Measurements from ENCODE around the gene CNOT6L. TPM values are rescaled to one million over a fixed set of nuclear protein-coding genes. Genes with fewer than 3 reads are reported as not detected.
A peak's percentile ranks its signal among the peaks of the same experiment; 100 is the strongest.
"Not testable (repeated sequence)": the region's sequence is repeated elsewhere in the genome, so short reads cannot be mapped to it uniquely, and the experiment has no call there.

CNOT6L gene
- total RNA-seq: 10 to 100 TPM; 52.2 to 59.1 (median 56.5) TPM

GRCh38 chr4:77818602-77819403 is at the start of gene CNOT6L:
Gene CNOT6L (minus strand): TSS chr4:77819368. CDS start chr4:77819308, 60 bp downstream.
- ATAC-seq (peak; percentile 5 to 8), DNase-seq (peak; percentile 37)
- Mint-ChIP-seq H3K4me1 (ENCODE audit: low read depth) (peaks cover 59% of the 10 kb centered on the region), H3K4me3 (peak within 1 kb of the TSS; percentile 98), H3K9me3 (no peaks in the 10 kb centered on the region), H3K27me3 (ENCODE audit: low read depth) (no peaks in the 10 kb centered on the region), H3K36me3 (ENCODE audit: insufficient read depth) (peaks cover 1% of the 10 kb centered on the region)

DNA sequence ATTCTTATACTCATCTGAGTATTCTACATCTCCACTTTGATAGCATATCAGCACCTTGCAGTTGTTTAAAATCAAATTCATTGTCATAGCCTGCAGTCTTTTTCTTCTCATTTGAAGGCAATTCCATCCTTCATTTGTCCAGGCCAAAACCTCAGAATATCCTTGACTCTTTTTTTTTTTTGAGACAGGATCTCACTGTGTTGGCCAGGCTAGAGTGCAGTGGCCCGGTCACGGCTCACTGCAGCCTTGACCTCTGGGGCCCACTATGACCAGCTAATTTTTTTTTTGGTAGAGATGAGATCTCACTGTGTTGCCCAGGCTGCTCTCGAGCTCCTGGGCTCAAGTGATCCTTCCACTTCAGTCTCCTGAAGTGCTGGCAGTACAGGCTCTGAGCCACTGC is 46.1 kb upstream of the CNOT6L start:
- Mint-ChIP-seq H3K4me3 (peak overlapping the region; percentile 42), H3K36me3 (ENCODE audit: insufficient read depth) (peaks cover 24% of the 10 kb centered on the region), H3K4me1 (ENCODE audit: low read depth) (peaks cover 56% of the 10 kb centered on the region), H3K27me3 (ENCODE audit: low read depth) (no peaks in the 10 kb centered on the region), H3K9me3 (no peaks in the 10 kb centered on the region)
- DNase-seq: no peak
- no peak for ATAC-seq

DNA sequence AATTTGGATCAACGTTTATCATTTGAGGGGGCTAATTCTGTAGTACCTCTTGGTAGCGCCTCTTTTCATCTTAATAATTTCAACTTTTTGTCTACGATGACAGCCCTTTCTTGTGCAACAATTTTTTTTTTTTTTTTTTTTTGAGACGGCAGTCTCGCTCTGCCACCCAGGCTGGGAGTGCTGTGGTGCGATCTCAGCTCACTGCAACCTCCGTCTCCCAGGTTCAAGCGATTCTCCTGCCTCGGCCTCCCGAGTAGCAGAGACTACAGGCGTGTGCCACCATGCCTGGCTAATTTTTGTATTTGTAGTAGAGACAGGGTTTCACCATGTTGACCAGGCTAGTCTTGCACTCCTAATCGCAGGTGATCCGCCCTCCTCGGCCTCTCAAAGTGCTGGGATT is 44.2 kb upstream of the CNOT6L start:
- Mint-ChIP-seq H3K36me3 (ENCODE audit: insufficient read depth) (peaks cover 17% of the 10 kb centered on the region), H3K4me1 (ENCODE audit: low read depth) (peaks cover 50% of the 10 kb centered on the region), H3K4me3 (peak overlapping the region; percentile 91)
- DNase-seq; H3K27me3 Mint-ChIP-seq (ENCODE audit: low read depth); H3K9me3 Mint-ChIP-seq; ATAC-seq: not testable (repeated sequence)

DNA sequence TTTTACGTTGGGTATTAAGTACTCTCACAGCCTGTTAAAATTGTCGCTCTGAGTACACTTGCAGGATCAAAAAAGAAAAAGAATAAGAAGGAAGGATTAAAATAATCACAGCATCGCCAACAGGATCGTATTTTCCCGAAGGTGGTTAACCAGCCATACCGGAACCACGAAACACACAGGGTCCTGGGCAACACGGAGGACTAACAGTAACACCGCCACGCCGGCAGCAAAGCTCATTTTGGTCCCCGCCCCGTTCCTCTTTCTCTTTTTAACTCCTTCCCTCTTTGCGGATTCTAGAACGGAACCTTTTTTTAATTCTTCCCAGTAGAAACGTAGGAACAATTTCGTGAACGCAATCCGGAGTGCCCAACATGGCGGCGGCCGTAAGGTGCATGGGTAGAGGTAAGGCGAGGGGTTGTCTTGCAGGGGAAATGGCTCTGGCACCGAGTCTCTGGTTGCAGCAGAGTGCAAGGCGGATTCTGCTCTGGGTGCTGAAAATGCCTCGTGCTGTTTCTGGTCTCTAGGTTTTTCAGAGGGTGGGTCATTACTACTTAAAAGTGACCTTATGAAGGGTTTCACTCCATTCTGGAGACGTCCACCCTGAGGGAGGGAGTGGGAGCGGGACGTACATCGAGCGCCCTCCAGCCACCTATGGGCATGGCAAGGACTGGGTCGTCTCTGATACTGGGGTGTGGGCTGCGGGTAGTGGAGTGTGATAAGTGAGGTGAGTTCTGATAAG is 43.5 kb upstream of the CNOT6L start, which contains the start of gene MRPL1:
MRPL1 (plus strand) TSS at position 353 of the 739 bp plus-strand sequence; CDS start at position 372, 19 bp downstream.
- Mint-ChIP-seq H3K36me3 (ENCODE audit: insufficient read depth) (peaks cover 17% of the 10 kb centered on the region), H3K27me3 (ENCODE audit: low read depth) (no peaks in the 10 kb centered on the region), H3K4me1 (ENCODE audit: low read depth) (peaks cover 55% of the 10 kb centered on the region), H3K4me3 (peak within 1 kb of the TSS; percentile 91), H3K9me3 (no peaks in the 10 kb centered on the region)
- ATAC-seq: peak; percentile 83 to 89
- peak; percentile 82 for DNase-seq

- Mint-ChIP-seq H3K4me3 (peak overlapping the region; percentile 91), H3K27me3 (ENCODE audit: low read depth) (no peaks in the 10 kb centered on the region), H3K4me1 (ENCODE audit: low read depth) (peaks cover 62% of the 10 kb centered on the region), H3K9me3 (no peaks in the 10 kb centered on the region), H3K36me3 (ENCODE audit: insufficient read depth) (peaks cover 12% of the 10 kb centered on the region)
- DNase-seq (no peak), ATAC-seq (peak; percentile 60 to 61)
Observed at GRCh38 chr4:77861495-77861894, 42.3 kb upstream of the CNOT6L start.

GRCh38 chr4:77859256-77859655 is 40.1 kb upstream of the CNOT6L start:
- DNase-seq (no peak), ATAC-seq (no peak)
- Mint-ChIP-seq H3K27me3 (ENCODE audit: low read depth) (no peaks in the 10 kb centered on the region), H3K36me3 (ENCODE audit: insufficient read depth) (no peaks in the 10 kb centered on the region), H3K9me3 (no peaks in the 10 kb centered on the region), H3K4me3 (no peak overlapping the region), H3K4me1 (ENCODE audit: low read depth) (peaks cover 66% of the 10 kb centered on the region)

GRCh38 chr4:77856152-77856551 is 37.0 kb upstream of the CNOT6L start:
- DNase-seq (no peak), ATAC-seq (no peak)
- Mint-ChIP-seq H3K27me3 (ENCODE audit: low read depth) (no peaks in the 10 kb centered on the region), H3K36me3 (ENCODE audit: insufficient read depth) (no peaks in the 10 kb centered on the region), H3K9me3 (no peaks in the 10 kb centered on the region), H3K4me3 (no peak overlapping the region), H3K4me1 (ENCODE audit: low read depth) (peaks cover 77% of the 10 kb centered on the region)

GRCh38 chr4:77854431-77855111 is 35.4 kb upstream of the CNOT6L start:
- ATAC-seq (peak; percentile 59 to 60), DNase-seq (no peak)
- no peaks in the 10 kb centered on the region for H3K27me3 Mint-ChIP-seq (ENCODE audit: low read depth)
- H3K4me3 Mint-ChIP-seq: peak overlapping the region; percentile 73
- no peaks in the 10 kb centered on the region for H3K36me3 Mint-ChIP-seq (ENCODE audit: insufficient read depth)
- no peaks in the 10 kb centered on the region for H3K9me3 Mint-ChIP-seq
- peaks cover 69% of the 10 kb centered on the region for H3K4me1 Mint-ChIP-seq (ENCODE audit: low read depth)

GRCh38 chr4:77852892-77853495 is 33.8 kb upstream of the CNOT6L start:
- DNase-seq (peak; percentile 45), ATAC-seq (peak; percentile 95)
- peak overlapping the region; percentile 73 for H3K4me3 Mint-ChIP-seq
- peaks cover 60% of the 10 kb centered on the region for H3K4me1 Mint-ChIP-seq (ENCODE audit: low read depth)
- H3K27me3 Mint-ChIP-seq (ENCODE audit: low read depth): no peaks in the 10 kb centered on the region
- H3K36me3 Mint-ChIP-seq (ENCODE audit: insufficient read depth): no peaks in the 10 kb centered on the region
- H3K9me3 Mint-ChIP-seq: no peaks in the 10 kb centered on the region

DNA sequence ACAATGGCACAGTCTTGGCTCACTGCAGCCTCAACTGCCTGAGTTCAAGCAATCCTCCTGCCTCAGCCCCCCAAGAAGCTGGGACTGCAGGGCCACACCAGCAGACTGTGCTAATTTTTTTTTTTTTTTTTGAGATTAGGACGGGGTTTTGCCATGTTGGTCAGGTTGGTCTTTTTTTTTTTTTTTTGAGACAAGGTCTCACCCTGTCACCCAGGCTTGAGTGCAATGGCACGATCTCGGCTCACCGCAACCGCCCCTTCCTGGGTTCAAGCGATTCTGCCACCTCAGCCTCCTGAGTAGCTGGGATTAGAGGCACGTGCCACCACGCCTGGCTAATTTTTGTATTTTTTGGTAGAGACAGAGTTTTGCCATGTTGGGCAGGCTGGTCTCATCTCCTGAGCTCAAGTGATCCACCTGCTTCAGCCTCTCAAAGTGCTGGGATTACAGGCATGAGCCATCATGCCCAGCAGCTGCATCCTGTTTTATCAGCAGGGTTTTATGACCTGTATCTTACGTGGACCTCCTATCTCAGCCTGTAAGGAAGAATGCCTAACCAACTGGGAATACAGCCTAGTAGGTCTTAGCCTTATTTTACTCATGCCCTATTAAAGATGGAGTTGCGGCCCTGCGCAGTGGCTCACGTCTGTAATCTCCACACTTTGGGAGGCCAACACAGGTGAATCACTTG is 30.3 kb upstream of the CNOT6L start:
- H3K36me3 Mint-ChIP-seq (ENCODE audit: insufficient read depth): no peaks in the 10 kb centered on the region
- no peak for ATAC-seq
- H3K9me3 Mint-ChIP-seq: no peaks in the 10 kb centered on the region
- H3K4me3 Mint-ChIP-seq: no peak overlapping the region
- no peaks in the 10 kb centered on the region for H3K27me3 Mint-ChIP-seq (ENCODE audit: low read depth)
- peaks cover 35% of the 10 kb centered on the region for H3K4me1 Mint-ChIP-seq (ENCODE audit: low read depth)
- DNase-seq: no peak

GRCh38 chr4:77848508-77848907 is 29.3 kb upstream of the CNOT6L start:
- H3K27me3 Mint-ChIP-seq (ENCODE audit: low read depth): no peaks in the 10 kb centered on the region
- ATAC-seq (no peak), DNase-seq (no peak)
- H3K9me3 Mint-ChIP-seq: no peaks in the 10 kb centered on the region
- peaks cover 33% of the 10 kb centered on the region for H3K4me1 Mint-ChIP-seq (ENCODE audit: low read depth)
- H3K36me3 Mint-ChIP-seq (ENCODE audit: insufficient read depth): no peaks in the 10 kb centered on the region
- H3K4me3 Mint-ChIP-seq: no peak overlapping the region

- H3K4me3 Mint-ChIP-seq: no peak overlapping the region
- H3K27me3 Mint-ChIP-seq (ENCODE audit: low read depth): no peaks in the 10 kb centered on the region
- H3K4me1 Mint-ChIP-seq (ENCODE audit: low read depth): peaks cover 15% of the 10 kb centered on the region
- no peaks in the 10 kb centered on the region for H3K36me3 Mint-ChIP-seq (ENCODE audit: insufficient read depth)
- H3K9me3 Mint-ChIP-seq: no peaks in the 10 kb centered on the region
- no peak for DNase-seq
- ATAC-seq: no peak
Observed at GRCh38 chr4:77845929-77846328, 26.8 kb upstream of the CNOT6L start.

DNA sequence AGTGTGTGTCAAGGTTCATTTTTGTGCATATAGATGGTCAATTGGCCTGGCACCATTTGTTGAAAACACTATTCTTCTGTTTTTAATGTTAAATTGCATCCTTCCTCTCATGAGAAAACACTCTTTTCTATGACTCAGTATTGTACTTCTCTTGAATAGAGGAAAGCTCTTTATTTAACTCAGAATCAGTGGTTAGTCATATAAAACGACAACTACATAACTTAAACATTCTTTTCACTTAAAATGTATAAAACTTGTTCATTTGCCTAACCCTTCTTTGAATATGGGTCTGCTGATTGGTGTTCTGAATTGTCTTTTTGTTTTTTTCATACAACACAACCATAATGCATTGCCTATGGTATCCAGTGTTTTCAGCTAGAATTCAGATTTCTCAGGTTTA is 26.2 kb upstream of the CNOT6L start:
- Mint-ChIP-seq H3K9me3 (no peaks in the 10 kb centered on the region), H3K4me3 (no peak overlapping the region), H3K27me3 (ENCODE audit: low read depth) (no peaks in the 10 kb centered on the region), H3K36me3 (ENCODE audit: insufficient read depth) (no peaks in the 10 kb centered on the region), H3K4me1 (ENCODE audit: low read depth) (peaks cover 15% of the 10 kb centered on the region)
- ATAC-seq: peak; percentile 54 to 90
- no peak for DNase-seq

Data from activated T-cell treated with anti-CD3 and anti-CD28 coated beads, Interleukin-2, amount 50 U/mL, for 4 hours (primary cell).